MV-4-11 (cell line): ENCODE measurements around the gene ALK.
"Not testable (repeated sequence)": the region's sequence is repeated elsewhere in the genome, so short reads cannot be mapped to it uniquely, and the experiment has no call there.

Experiments
- DNase-seq: peaks from one replicate; lab custom pipeline; 2025; lab: John Stamatoyannopoulos, UW

Gene ALK

DNA sequence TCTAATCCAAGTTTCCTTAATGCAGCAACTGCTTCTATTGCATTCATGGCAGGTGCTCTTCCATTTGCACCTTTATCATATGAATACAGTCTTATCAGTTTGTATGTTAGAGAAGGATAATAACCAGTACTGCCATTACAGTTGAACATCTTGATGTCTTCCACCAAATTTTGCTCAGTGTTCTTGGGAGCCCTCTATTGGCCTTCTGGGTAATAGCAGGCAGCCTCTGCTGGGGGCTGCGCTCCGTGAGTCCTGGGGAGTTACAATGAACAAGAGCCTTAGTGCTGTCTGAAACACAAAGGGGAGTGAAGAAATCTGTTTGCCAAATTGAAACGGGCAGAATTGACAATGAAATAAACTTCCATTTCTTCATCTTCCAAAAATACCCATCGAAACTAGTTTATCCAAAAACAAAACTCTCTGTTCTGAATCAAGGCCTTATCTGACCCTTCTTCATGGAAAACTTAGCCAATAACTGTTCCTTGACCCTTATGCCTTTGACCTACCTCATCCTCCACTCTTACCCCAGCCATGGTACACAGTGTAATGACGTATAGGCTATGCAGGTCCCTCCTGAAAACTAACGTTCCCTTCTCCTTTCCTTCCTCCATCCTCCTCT, 79.9 kb downstream of the ALK start:
- DNase-seq, result peak; percentile 2

DNA sequence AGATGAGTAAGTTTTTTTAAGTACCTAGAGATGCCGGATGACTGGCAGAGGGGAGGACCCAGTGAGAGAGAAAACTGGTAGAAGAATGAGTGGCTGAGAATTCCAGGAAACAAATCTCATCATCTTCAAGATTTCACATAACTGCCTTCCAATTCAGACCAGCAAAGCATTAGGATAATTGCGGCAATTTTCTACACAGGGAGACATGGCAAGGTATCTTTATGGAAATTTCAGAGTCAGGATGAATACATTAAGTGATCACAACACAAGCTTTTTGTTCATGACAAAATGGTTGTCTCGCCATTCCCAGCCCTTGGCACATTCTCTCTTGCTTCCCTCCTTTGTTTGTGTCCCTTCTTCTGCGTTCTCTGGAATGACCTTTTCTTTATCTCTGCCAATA, 82.1 kb downstream of the ALK start:
- no peak for DNase-seq

- DNase-seq, result no peak
Measured at GRCh38 chr2:29837925-29838324, 83.5 kb downstream of the ALK start.

DNA sequence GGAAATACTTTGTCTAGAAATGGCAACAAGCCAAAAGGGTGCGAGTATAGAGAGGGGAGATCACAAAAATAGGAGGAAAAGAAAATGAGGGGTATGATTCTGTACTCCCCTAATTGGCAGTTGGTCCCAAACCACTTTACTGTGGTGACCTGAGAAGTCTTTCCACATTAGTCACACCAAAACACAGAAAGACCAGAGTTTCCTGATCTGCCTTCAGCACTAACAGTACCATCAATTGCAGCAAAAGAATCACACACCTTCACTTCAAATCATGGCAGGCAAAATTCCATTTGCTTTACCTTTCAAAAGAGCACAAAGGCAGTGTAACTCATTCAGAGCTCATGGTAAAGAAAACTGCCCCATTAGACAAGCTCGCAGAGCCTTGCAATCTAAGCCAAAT, 86.8 kb downstream of the ALK start:
- no peak for DNase-seq

GRCh38 chr2:29834036-29834540, 87.3 kb downstream of the ALK start:
- DNase-seq, result no peak

- DNase-seq, result no peak
Measured at GRCh38 chr2:29831560-29831959, 89.8 kb downstream of the ALK start.

- no peak for DNase-seq
Measured at GRCh38 chr2:29829841-29830240, 91.5 kb downstream of the ALK start.

GRCh38 chr2:29824145-29824544, 97.2 kb downstream of the ALK start:
- not testable (repeated sequence) for DNase-seq

GRCh38 chr2:29821591-29821990, 99.8 kb downstream of the ALK start:
- no peak for DNase-seq

- DNase-seq, result no peak
Measured at GRCh38 chr2:29819570-29819969, 101.8 kb downstream of the ALK start.

DNA sequence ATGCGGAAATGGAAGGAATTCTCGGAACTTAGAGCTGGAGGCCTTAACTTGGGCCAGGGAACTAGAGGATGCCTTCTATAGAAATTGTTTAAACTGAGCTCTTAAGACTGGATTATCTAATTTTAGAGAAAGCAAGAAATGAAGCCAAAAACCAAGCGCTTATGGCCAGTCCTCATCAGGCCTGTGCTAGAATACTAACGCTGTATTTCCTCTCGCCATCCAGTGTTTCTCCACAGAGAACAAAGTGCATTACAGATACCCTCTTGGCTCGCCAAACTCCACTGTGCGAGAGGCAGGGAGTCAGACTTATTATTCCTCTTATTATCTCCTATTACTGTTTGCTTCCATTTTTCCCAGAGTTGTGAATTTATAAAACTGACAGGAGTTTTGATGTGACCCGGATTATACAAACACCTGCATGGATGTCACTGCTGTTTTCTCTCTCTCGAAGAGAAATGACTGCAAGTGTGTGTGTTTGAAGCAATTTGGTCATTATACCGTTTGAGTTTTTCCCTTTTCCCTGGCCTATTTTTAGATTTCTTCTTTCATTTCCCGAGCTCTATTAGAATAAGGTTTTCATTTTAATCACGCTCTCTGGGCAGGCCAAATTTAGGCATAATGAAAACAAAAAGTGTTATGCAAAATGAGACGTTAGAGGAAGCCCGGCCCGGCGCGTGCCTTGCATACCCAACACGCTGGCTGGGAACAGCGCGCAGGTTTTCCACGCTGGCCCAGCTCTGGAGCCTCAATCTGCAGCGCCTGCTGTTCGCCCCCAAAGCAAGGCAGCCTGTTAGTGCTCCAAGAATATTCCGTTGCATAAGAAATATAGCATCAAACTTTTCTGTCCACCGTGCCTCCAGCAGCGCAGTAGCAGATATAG, 103.3 kb downstream of the ALK start:
- DNase-seq, result no peak

GRCh38 chr2:29817299-29817698, 104.1 kb downstream of the ALK start:
- DNase-seq, result no peak

DNA sequence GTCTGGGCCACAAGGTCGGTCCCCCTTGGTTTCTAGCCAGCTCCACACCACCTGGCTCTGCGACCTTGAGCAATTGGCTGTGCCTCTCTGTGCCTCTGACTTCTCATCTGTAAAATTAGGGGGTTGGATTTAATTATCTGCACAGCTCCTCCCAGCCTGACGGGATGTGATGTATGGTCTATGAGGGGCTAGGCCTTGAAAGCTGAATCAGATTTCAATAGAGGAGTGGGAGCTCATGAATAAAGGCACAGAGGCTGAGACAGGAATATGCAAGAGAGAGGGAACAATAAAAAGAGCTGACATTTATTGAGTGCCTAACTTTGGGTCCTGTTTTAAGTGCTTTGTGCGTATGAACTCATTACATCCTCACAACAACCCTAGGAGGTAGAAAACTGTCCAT, 104.7 kb downstream of the ALK start:
- DNase-seq, result no peak

DNA sequence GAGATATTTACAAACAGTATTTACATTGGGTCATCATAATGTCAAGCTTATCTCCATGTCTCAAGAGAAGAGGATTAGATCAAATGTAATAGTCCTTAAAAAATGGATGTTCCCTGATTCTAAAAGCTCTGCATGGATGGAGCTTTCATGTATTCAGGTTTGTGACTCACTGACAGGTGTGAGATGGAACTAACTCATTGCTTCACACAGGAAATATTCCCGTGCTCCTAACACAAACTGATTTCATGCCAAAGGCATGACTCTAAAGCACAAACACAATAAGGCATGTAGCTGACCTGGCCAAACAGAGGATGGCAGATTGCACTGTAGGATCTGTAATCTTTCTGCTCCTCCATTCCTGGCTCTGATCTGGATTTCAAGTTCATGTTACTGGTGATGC, 110.0 kb downstream of the ALK start:
- no peak for DNase-seq

DNA sequence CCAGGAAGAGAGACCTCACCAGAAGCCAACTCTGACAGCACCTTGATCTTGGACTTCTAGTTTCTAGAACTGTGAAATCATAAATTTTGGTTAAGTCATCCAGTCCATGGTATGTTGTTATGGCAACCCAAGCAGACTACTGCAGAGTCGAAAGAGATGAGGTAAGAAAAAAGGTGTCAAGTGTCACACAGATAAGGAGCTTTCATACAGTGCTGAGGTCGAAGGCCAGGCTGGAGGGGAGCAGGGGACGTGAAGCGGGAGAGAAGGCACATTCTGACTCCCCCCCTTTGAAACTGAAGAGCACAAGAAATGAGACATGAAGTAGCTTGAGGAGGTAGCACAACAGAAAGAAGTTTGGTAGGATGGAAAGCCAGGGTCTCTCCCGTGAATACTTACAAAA, 110.4 kb downstream of the ALK start:
- no peak for DNase-seq

GRCh38 chr2:29808321-29808720, 113.1 kb downstream of the ALK start:
- DNase-seq, result no peak

DNA sequence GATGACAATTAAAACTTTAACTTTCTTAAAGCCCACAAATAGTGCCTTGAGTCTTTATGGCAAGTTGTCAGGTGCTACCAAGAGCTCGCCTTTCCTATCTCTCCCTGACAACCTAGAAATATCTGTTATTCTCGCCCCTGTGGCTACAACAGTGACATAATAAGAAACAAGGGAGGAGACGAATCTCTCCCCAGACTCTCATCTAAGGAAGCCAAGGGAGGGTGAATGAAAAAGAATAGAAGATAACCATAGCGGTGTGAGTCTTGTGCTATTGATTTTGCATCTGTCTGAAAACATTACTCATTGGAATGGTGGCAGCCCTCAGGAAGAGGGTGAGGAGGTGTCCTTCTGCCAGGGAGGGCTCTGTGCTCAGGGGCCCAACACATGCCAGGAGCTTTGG, 114.3 kb downstream of the ALK start:
- no peak for DNase-seq

GRCh38 chr2:29806461-29806860, 114.9 kb downstream of the ALK start:
- no peak for DNase-seq

- DNase-seq, result no peak
Measured at GRCh38 chr2:29804671-29805070, 116.7 kb downstream of the ALK start.

DNA sequence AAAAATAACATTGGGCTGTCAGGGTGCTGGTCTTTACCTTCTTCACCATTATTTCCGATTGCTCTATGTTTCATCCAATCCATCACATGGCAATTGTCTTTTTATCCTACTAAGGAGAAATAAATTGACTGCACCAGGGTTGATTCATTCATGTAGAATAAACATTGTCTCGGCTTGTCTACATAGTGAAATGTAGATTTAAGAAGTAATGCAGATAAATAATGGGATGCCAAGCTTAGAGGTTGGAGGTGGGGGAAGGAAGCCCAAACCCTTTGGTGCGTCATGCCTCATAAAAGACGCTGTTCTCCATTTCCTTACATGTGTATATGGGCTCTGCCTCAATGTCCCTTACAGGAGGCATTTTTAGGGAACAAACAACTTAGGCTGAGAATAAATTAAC, 117.8 kb downstream of the ALK start:
- DNase-seq, result no peak

DNA sequence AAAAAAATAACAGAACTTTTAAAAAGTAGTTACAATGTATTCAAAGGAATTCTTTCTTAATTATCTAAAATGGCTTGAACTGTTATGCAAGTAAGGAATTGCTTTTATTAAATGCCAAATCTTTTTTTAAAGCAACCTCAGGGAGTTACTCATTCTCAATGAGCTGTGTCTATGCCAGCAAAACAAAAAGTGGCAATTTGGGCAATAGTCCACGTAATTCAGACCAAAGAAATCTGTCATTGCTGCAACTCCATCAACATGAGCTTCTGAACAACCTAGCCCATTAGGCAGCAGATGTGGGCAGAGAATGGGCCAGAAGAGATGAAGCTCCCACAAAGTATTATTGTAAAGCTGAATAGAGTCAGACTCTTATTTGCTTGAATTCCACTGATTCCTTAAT, 118.4 kb downstream of the ALK start:
- DNase-seq, result no peak

- DNase-seq, result no peak
Measured at GRCh38 chr2:29799628-29800027, 121.8 kb downstream of the ALK start.

DNA sequence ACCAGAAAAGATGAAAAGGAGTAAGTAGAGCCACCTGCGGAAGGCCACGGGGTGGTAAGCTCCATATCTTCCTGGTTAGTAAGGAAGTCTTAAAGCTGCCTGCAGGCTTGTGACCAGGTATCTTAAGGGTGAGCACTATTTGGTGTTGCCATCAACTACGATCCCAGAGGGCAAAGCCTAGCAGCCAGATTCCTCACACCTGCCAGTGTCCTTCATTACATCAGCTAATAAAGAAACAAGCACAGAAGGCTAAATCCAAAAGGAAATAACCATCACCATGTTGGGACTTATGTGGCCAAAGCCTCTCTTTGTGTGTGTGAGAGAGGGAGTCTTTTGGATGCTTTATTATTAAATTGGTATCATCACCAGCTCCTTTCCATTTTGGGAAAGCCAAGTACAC, 123.5 kb downstream of the ALK start:
- no peak for DNase-seq

GRCh38 chr2:29796446-29796845, 124.9 kb downstream of the ALK start:
- DNase-seq, result no peak
